Activated CD4-positive, alpha-beta T cell treated with anti-CD3 and anti-CD28 coated beads for 4 hours (primary cell): ENCODE results near the gene UGT2A1.
A peak's percentile ranks its signal among the peaks of the same experiment; 100 is the strongest.
"Not testable (repeated sequence)": the region's sequence is repeated elsewhere in the genome, so short reads cannot be mapped to it uniquely, and the experiment has no call there.

ENCODE experiments used
- DNase-seq, 2 donors: peaks; one replicate each; pipeline ENCODE4 v3.0.0-alpha.2; 2020

The UGT2A1 gene

DNA sequence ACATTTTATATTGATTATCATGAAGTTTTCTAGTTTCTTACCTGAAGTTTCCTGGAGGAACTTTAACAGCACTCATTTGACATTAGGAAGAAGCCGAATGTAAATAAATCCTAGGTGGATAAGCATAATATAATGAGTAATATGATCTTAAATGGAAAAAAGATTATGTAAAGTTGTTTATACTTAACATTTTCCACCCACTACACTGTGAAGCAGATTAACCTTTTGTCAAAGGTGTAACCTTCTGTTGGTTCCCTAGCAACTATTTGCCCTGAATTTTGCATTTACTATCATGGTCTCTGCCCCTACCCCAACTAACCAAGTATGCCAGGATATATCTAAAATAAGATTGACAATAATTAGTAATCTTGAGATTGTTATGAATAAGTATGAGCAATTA lies at the start of gene UGT2A1:
Gene UGT2A1 (minus strand): TSS at position 101 of the 400 bp plus-strand sequence. CDS start 5,603 bp downstream, outside the sequence.
- no peak for DNase-seq

DNA sequence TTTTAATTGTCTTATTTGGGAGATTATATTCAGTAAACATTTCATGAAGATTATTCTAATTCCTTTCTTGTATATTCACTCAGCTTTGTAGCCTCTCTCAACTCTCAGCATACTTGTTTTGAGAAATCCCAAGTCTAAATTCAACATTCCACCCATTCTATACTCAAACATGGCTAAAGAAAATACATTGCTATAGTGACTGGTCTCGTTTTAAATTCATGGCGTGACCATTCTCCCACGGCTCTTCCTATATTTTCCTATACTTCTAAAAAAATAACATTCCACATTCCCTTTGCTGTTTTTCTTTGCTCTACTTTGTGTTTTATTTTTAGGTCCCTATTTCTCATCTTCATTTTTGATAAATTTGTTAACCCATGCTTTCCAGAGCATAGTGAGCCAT lies 49.2 kb upstream of the UGT2A1 start:
- no peak for DNase-seq

DNA sequence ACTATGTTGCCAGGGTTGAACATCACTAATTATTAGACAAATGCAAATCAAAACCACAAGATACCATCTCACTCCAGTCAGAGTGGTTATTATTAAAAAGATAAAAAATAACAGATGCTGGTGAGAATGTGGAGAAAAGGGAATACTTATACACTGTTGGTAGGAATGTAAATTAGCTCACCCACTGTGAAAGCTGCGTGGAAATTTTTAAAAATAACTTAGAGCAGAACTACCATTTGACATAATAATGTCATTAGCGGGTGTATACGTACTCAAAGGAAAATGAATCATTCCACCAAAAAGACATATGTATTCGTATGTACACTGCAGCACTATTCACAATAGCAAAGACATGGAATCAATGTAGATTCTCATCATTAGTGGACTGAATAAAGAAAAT lies 48.6 kb upstream of the UGT2A1 start:
- DNase-seq, result no peak

DNA sequence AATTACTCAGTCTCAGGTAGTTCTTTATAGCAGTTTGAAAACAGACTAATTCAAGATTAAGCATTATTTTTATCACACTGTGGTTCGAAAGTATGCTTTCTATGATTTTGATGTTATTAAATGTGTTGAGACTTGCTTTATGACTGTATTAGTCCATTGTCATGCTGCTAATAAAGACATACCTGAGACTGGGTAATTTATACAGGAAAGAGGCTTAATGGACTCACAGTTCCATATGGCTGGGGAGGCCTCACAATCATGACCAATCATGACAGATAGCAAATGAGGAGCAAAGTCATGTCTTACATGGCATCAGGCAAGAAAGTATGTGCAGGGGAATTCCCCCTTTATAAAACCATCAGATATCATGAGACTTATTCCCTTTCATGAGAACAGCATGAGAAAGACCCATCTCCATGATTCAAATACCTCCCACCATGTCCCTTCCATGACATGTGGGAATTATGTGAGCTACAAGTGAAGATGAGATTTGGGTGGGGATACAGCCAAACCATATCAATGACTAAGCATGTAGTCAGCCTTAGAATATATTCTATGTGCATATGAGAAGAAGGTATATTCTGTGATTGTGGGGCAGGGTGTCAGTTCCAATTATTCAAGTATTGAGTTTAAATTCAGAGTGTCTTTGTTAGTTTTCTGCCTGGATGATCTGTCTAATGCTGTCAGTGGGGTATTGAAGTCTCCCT lies 44.6 kb upstream of the UGT2A1 start:
- no peak for DNase-seq

DNA sequence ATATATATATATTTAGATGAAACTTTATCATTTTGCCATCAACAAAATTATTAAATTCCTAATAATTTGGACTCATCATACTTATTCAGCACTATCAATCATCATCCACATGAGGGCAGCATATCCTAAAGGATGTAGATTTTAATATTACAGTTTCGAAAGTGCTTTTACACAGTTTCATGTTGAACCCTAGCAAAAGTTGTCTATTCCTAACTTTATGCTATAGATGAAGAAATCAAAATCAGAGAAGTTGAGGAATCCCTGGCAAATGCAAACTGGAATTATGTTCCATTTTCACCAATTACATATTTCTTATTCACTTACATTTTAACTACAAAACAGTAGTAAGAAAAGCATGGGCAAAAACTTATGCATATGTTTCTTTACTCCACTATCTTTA lies 36.6 kb upstream of the UGT2A1 start:
- DNase-seq, result no peak

DNA sequence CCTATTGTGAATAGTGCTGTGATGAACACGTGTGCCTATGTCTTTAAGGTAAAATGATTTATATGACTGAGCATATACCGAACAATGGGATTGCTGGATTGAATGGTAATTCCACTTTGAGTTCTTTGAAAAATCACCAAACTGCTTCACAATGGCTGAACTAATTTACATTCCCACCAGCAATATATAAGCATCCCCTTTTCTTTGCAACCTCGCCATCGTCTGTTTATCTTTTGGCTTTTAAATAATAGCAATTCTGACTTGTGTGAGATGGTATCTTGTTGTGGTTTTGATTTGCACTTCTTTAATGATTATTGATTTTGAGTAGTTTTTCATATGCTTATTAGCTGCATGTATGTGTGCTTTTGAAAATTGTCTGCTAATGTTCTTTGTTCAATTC lies 31.8 kb upstream of the UGT2A1 start:
- no peak for DNase-seq

DNA sequence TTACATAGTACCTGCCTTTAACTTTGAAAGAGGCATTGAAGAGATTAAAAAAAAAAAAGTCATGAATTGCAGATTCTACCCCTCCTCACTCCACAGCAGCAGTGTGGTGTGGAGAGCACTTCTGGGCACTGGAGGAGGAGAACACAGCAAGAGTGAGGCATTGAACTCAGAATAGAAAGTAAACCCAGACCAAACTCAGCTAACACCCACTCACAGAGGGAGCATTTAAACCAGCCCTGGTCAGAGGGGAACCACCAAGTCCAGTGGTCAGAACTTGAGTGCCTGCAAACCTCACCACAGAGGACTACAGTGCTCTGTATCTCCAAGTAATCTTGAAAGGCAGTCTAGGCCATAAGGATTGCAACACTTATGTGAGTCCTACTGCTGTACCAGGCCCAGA lies 15.6 kb upstream of the UGT2A1 start:
- DNase-seq, result no peak

DNA sequence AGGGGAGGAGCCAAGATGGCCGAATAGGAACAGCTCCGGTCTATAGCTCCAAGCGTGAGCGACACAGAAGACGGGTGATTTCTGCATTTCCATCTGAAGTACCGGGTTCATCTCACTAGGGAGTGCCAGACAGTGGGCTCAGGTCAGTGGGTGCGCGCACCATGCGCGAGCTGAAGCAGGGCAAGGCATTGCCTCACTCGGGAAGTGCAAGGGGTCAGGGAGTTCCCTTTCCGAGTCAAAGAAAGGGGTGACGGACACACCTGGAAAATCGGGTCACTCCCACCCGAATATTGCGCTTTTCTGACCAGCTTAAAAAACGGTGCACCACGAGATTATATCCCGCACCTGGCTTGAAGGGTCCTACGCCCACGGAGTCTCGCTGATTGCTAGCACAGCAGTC lies 11.0 kb upstream of the UGT2A1 start:
- not testable (repeated sequence) for DNase-seq

DNA sequence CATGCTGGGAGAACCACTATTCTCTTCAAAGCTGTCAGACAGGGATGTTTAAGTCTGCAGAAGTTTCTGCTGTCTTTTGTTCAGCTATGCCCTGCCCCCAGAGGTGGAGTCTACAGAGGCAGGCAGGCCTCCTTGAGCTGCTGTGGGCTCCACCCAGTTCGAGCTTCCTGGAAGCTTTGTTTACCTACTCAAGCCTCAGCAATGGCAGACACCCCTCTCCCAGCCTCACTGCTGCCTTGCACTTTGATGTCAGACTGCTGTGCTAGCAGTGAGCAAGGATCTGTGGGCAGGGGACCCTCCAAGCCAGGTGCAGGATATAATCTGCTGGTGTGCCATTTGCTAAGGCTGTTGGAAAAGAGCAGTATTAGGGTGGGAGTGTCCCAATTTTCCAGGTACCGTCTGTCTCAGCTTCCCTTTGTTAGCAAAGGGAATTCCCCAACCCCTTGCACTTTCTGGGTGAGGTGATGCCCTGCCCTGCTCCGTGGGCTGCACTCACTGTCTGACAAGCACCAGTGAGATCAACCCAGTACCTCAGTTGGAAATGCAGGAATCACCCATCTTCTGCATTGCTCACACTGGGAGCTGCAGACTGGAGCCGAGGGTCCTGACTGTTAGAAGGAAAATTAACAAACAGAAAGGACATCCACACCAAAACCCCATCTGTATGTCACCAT lies 8.2 kb upstream of the UGT2A1 start:
- peak; percentile 0 to 5 for DNase-seq

DNA sequence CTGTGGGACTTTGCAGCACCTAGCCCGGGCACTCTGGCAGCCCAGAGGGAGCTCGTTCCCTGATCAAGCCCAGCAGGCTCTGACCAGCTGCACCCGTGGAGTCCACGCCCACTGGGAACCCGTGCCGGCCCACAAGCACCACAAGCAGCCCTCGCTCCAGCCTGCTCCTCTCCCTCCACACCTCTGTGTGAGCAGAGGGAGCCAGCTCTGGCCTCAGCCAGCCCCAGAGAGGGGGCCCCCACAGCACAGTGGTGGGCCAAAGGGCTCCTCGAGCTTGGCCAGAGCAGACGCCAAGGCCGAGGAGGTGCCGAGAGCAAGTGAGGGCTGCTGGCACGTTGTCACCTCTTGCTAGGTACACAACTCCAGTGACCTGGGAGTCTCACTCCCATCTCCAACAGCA lies 5.1 kb upstream of the UGT2A1 start:
- DNase-seq, result no peak

DNA sequence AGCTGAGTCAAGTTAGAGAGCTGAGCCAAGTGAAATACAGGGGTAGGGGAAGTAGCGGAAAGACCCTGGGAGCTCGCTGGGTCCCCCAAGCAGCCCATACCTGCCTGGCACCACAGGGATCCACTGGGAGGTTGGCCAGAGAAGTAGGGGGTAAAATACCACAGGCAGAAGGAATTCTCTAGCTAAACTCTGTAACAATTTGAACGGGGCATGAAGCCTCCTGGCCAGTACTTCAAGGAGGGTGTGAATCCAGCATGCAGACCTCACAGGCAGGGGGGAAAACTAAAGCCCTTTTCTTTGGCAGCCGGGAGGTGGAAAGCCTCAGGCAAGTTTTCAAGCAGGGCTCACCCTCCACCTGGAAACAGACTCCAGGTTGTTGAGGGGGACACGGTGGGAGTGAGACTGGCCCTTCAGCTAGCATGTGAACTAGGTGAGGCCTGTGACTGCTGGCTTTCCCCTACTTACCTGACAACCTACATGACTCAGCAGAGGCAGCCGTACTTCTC lies 3.7 kb upstream of the UGT2A1 start:
- no peak for DNase-seq

DNA sequence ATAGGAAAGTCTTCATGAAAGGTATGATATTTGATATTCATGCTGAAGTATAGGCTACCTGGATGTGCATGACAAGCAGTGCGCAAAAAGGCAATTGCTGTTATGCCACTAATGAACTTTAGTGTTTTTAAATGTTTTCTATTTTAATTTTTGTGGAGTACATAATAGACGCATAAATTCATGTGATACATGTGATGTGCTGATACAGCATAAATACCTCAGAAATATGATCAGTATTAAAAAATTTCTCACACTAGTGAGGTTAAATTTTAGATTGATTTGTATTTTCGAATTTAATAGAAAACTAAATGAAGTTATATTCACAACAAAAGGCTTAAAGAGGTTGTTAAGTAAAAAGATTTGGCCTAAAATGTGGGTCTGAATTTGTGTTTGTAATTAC lies 2.2 kb downstream of the UGT2A1 start:
- DNase-seq, result no peak

DNA sequence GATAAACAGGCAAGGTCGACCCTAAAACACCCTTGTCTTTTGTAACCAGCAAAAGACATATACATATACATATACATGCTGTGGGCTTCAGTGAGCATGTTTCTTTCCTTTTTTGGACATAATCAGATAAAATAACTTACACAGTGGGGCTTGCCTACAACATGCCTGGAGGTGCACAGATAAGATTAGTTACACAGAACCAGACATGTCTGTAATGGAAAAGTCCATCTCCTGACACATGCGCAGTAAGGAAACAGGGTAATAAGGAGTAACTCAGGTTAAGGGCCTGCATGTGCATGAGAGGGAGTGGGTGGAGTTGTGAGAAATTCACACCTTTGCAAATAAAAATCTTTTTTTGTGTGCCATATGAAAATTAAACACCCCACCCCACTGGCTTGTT lies 3.4 kb downstream of the UGT2A1 start:
- DNase-seq, result no peak

DNA sequence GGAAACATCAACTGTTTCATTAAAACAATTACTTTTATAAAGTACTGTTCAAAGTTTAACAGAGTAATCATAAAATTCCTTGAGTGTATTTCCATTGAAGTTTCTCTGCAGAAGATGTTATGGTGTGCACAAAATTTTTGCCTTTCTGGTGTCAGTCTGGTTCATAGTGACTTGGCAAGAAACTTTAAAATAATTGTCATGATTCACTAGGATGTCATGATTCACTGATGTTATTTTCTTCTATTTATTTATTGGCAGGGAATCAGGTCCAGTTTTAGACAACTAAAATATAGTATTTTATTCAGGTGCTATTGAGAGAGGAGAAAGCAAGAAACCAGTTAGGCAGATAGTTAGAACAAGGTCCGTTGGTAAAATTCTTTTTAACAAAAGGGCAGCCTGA lies 3.8 kb downstream of the UGT2A1 start:
- DNase-seq, result no peak

DNA sequence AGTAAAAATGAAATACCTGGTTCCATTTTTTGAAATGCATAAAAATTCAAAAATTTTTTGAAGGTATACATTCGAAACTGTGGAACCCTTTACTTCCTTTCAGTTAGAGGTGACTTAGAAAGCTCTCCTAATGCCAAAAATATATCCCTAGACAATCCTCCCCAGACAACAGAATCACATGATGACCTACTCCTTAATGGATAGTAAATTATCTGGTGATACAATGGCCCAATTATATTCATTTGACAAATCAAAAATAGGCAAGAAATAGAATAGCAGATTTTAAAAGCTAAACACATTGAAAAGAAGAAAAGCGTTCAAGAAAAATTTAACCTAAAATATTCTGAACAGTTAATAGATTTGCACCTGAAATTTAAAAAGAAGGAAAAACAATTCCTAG lies 10.1 kb downstream of the UGT2A1 start:
- DNase-seq, result no peak

DNA sequence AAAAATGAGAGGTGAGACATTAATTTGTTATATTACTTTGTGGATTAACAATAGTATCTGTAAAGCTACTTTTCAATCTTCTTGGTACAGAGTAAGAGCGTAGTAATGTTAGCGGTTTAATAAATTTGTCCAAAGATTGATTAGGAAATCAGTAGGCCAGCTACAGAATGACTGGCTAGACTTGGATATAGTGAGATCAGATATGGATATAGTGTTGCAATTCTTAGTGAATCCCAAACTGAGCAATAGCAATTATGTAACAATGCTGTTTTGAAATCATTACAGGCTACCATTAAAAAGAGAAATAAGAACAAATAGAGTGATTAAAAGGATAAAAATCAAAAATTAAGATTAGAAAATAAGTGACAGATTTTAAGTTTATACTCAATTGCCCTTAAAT lies 12.8 kb downstream of the UGT2A1 start:
- no peak for DNase-seq

DNA sequence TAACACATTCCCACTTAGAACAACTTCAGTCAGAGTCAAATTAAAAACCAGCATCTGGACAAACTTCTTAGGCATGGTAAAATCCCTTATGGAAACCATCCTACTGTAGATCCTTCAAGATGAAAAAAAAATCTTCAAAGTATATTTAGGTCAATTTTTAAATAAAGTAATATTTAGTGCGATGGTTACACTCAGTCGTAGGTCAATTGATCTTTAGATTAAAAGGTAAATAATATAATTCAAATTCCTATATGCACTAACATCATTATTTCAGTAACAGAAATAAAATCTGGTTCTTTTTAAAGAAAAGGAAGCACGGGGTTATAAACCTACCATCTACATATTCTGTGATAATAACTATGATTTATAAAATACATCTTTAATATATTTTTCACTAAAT lies 13.5 kb downstream of the UGT2A1 start, which contains the start of gene UGT2A2:
Gene UGT2A2 (minus strand): TSS at position 101 of the 400 bp plus-strand sequence. CDS start 2 bp downstream, at position 99.
- DNase-seq, result no peak

DNA sequence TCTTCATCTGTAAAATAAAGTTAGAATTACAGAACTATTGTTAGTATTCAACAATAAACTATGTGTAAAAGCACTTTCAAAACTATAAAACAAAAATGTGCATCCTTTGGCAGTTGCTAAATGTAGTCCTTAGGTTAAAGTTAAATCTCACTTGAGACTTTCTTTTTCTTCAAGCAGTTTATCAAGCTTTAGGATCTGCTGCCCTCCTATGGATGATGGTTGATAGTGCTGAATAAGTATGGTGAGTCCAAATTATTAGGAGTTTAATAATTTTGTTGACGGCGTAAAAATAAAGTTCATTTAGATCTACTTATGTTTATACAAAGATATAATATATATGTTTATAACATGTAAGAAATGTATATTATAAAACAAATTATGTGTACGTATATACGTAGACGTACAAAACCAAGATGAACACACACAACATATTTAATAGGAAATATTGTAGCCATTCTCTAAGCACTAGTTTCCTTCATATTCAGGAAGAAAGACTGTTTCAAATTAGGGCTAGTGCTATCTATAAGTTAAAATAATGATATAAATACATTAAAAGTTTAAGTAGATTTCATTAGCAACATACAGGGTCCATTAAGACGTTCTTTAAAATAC lies 35.9 kb downstream of the UGT2A1 start:
- DNase-seq, result no peak

DNA sequence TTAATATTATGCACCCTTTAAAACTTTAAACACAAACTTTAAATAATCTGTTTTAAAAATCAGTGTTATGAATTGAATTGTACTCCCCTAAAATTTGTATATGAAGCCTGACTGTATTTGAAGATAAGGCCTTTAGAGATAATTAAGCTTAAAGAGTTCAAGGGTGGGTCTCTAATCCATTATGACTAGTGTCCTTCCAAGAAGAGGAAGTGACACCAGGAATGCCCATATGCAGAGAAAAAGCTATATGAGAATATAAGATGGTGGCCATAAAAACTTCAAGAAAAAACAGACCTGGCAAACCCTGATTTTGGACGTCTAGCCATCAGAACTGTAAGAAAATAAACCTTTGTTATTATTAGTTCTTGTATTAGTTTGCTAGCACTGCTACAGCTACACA lies 42.6 kb downstream of the UGT2A1 start:
- DNase-seq, result no peak

DNA sequence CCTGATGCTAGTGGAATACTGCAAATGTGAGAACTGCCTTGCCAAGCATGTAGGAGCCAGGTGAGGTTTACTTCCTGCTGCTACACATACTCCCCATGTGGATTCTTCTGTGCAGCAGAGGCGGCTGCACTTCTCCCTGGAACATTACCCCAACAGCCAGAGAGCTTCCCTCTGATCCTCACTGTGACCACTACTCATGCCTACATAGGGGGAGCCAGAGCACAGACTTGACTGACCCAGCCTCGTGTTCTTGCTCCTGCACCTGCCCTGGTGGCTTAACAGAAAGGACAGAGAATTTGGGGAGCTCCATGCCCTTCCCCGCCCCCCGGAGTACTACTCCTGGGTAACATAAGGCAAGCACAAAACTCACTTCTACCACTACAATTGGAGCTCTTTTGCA lies 52.0 kb downstream of the UGT2A1 start:
- DNase-seq, result no peak

DNA sequence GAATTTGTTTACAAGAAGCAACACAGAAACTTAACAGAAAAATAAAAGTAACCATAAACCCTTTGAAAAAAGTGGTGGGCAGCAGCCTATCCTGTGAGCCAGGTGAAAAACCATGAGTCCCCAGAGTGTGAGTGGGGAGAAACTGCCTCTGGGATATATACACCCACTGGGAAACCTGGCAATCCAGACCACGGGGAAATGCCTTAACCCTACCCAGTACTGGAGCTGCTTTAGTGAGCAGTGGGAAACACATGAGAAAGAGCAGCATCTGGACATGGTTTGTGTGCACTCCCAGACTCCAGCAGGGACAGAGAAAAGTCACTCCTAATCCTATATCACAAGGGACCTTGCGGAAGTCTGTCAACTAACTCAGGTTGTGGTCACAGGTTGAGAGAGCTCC lies 53.0 kb downstream of the UGT2A1 start:
- DNase-seq, result no peak

DNA sequence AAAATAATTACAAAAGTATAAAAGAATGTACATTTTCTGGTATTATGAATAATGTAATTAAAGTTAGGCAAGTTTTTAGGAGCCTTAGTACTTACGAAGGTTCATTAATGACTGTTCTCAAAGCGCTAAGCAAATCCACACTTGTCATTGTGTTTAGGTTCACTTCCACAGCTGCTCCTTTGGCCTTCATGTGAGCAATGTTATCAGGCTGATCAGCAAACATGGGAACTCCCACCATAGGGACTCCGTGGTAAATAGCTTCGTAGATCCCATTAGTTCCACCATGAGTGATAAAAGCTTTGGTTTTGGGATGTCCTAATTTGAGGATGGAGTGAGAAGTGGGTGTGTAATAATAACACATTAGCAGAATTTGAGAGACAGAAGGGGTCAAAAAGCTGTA lies 58.7 kb downstream of the UGT2A1 start:
- DNase-seq, result no peak

DNA sequence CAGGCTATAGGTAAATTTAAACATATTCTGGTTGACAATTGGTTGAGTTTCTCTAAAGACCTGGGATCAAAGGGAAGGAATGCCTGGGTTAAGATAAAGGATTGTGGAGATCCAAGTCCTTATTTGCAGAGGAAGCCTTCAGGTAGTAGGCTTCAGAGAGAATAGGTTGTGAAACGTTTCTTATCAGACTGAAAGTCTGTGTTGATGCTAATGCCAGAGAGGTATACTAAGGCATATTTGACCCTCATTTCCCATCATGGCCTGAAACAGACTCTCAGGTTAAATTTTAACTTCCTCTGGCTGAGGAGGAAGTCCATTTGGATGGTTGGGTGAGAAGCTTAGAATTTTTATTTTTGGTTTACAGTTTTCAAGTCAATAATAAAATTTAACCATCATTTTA lies 61.7 kb downstream of the UGT2A1 start:
- no peak for DNase-seq

DNA sequence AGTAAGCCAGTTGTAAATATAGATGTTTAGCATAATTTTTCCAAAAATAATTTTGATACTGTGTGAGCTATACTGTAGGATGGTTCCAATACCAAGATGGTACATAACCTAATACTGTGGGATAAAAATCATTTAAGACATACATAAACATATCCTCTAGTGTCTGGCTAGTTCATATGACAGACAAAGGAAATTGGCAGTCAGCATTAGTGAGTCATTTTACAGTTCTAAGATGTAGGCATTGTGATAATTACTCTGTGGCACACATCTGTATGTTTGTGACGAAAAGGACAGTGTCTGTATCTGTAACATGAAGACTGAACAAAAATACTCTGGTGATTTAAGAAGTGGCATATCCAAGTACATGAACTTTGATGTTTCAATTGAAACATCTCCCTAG lies 63.2 kb downstream of the UGT2A1 start:
- DNase-seq, result no peak
